Muscle layer of colon (tissue), 2 donors: ENCODE results near the gene ALKBH5.

Experiments used
- H3K27ac ChIP-seq: one replicate; pipeline ENCODE4 v1.7.0; 2013; ENCODE audit warnings: low read depth, mild to moderate bottlenecking, low read length, moderate library complexity
- H3K27me3 ChIP-seq, 2 donors: one replicate each; pipeline ENCODE4 v1.7.0; 2013; ENCODE audit warnings: low read length in 2 of 2, mild to moderate bottlenecking in 2 of 2; ENCODE audit not compliant: insufficient read depth in 2 of 2, control insufficient read depth in 1 of 2
- H3K36me3 ChIP-seq: one replicate; pipeline ENCODE4 v1.7.0; 2013; ENCODE audit warnings: mild to moderate bottlenecking, low read length; ENCODE audit not compliant: insufficient read depth
- H3K4me1 ChIP-seq: one replicate; pipeline ENCODE4 v1.7.0; 2013; ENCODE audit warnings: mild to moderate bottlenecking, low read length; ENCODE audit not compliant: insufficient read depth
- H3K4me3 ChIP-seq, 2 donors: one replicate each; pipeline ENCODE4 v1.7.0; 2013; ENCODE audit warnings: low read length in 2 of 2, low read depth in 1 of 2, mild to moderate bottlenecking in 1 of 2, moderate library complexity in 1 of 2
- H3K9ac ChIP-seq: one replicate; pipeline ENCODE4 v1.7.0; 2013; ENCODE audit warnings: low read length
- H3K9me3 ChIP-seq: one replicate; pipeline ENCODE4 v1.7.0; 2013; ENCODE audit warnings: mild to moderate bottlenecking, low read length
- donor health status: abdominal sarcoma.
- donor health status: Adenocarcinoma of cecum.

The ALKBH5 gene

DNA sequence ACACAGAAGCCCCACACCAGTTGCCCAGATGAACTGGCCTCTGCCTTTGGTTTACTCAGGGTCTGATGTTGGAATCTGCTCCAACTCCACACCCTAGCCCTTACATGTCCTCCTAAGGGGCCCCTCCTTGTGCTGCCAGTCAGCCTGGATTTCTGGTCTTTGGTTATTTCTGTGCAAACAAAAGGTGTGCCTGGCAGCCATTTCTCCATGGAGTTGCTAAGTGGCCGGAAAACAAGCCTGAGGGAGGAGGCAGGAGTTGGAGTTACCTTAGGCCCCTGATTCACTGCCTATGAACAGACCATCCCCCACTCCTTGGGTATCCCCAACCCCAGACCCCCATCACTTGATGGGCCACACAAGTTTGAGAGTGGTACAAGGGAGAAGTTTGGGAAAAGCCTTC, 4.4 kb upstream of the ALKBH5 start:
- Histone ChIP-seq H3K9me3 (no peaks in the 10 kb centered on the region), H3K4me1 (peaks cover 8% of the 10 kb centered on the region), H3K4me3 (no peak overlapping the region), H3K36me3 (no peaks in the 10 kb centered on the region), H3K27me3 (no peaks in the 10 kb centered on the region), H3K27ac (no peak overlapping the region), H3K9ac (no peak overlapping the region)

DNA sequence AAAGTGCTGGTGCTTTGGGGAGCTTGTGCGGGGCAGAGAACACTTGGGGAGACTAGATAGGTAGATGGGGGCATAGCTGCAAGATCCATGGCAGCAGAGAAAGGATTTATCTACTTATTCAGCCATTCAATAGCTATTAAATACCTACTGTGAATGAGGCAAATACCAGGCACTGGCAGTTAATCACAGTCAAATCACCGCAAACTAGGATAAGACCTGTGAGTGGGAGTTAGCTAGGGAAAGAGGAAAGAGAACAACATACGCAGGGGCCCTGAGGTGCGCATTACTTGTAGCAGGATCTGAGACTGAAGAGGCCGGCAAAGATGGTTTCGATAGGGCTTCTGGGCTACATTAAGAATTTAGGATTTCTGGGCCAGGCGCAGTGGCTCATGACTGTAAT, 3.8 kb upstream of the ALKBH5 start:
- H3K9me3 ChIP-seq: no peaks in the 10 kb centered on the region
- peaks cover 8% of the 10 kb centered on the region for H3K4me1 ChIP-seq
- no peaks in the 10 kb centered on the region for H3K27me3 ChIP-seq
- no peak overlapping the region for H3K4me3 ChIP-seq
- no peaks in the 10 kb centered on the region for H3K36me3 ChIP-seq
- H3K9ac ChIP-seq: no peak overlapping the region
- no peak overlapping the region for H3K27ac ChIP-seq

DNA sequence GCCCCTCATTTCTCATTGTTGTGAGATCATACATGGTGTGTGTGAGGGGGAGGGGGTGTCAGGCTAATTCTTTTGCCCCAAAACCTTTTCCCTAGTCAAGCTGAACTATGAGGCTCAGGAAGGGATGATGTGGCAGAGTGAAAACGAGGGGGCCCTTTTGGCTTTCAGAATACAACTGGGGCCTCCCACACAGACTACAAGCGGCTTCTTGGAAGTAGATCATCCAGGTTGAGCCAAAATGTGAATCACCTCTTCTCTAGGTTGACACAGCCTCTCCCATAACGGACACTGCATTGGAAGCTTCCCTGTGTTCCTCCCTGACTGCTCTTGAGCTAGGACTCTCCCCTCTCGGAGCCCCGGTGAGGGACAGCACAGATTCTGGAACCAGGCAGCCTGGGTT, 2.3 kb upstream of the ALKBH5 start:
- Histone ChIP-seq H3K9ac (no peak overlapping the region), H3K9me3 (no peaks in the 10 kb centered on the region), H3K4me3 (no peak overlapping the region), H3K4me1 (peaks cover 18% of the 10 kb centered on the region), H3K36me3 (no peaks in the 10 kb centered on the region), H3K27me3 (no peaks in the 10 kb centered on the region), H3K27ac (no peak overlapping the region)

DNA sequence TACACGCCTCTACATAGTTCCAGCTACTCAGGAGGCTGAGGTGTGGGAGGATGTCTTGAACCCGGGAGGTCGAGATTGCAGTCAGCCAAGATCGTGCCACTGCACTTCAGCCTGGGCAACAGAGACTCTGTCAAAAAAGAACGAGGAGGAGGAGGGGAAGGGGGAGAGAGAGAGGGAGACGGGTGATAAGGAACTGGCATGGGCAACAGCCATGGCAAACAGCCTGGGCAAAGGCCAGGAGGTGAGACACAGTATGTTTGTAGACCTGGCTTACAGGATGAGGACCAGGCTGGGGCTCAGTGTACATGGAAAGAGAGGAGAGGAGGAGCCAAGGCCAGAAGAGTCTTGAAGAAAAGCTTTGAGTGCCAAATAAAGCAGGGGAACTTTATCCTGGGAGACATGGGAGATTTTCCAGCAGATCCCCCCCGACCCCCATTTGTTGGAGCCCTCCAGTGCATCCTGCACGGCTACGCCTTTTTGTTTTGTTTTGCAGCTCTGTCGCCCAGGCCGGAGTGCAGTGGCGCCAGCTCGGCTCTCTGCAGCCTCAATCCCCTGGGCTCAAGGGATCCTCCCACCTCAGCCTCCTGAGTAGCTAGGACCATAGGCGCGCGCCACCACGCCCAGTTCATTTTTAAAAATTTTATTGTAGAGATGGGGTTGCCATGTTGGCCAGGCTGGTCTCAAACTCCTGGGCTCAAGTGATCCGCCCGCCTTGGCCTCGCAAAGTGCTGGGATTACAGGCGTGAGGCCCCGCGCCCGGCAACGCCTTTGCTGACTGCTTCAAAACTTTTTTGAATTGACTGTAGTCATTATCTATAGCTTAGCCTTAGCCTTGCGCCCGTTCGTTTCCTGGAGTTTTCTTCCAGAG, 1.3 kb upstream of the ALKBH5 start:
- Histone ChIP-seq H3K27ac (peak overlapping the region; percentile 92), H3K4me1 (peaks cover 28% of the 10 kb centered on the region), H3K9me3 (no peaks in the 10 kb centered on the region), H3K27me3 (no peaks in the 10 kb centered on the region), H3K9ac (peak overlapping the region; percentile 15), H3K4me3 (peak overlapping the region; percentile 72 to 79), H3K36me3 (no peaks in the 10 kb centered on the region)

DNA sequence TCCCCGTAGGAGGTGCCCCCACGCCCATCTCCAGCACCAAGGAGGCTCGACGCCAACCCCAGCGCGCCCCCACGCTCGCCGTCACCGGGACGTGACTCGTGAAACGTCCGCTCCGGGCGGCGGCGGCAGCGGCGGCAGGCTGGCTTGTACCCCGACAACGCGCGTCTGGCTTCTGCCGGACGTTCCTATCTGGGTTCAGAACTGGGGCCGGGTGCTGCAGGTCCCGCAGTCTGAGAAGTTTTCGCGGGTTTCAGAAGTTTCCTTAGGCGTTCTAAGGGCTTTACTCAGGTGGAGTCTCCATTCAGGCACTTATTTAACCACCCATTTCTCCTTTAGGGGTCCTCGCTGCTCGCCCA, 672 bp upstream of the ALKBH5 start:
- Histone ChIP-seq H3K27me3 (no peaks in the 10 kb centered on the region), H3K4me3 (peak overlapping the region; percentile 72 to 79), H3K27ac (peak overlapping the region; percentile 92), H3K36me3 (peaks cover 5% of the 10 kb centered on the region), H3K9me3 (no peaks in the 10 kb centered on the region), H3K9ac (peak overlapping the region; percentile 15), H3K4me1 (peaks cover 34% of the 10 kb centered on the region)

DNA sequence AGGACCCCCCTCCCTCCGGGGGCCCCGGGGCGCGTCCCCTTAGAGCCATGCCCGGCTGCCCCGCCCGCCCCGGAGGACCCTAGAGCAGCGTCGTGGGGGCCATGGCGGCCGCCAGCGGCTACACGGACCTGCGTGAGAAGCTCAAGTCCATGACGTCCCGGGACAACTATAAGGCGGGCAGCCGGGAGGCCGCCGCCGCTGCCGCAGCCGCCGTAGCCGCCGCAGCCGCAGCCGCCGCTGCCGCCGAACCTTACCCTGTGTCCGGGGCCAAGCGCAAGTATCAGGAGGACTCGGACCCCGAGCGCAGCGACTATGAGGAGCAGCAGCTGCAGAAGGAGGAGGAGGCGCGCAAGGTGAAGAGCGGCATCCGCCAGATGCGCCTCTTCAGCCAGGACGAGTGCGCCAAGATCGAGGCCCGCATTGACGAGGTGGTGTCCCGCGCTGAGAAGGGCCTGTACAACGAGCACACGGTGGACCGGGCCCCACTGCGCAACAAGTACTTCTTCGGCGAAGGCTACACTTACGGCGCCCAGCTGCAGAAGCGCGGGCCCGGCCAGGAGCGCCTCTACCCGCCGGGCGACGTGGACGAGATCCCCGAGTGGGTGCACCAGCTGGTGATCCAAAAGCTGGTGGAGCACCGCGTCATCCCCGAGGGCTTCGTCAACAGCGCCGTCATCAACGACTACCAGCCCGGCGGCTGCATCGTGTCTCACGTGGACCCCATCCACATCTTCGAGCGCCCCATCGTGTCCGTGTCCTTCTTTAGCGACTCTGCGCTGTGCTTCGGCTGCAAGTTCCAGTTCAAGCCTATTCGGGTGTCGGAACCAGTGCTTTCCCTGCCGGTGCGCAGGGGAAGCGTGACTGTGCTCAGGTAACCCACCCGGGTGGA, 759 bp downstream of the ALKBH5 start:
- peak overlapping the region; percentile 72 to 79 for H3K4me3 ChIP-seq
- peak overlapping the region; percentile 67 for H3K9ac ChIP-seq
- no peaks in the 10 kb centered on the region for H3K27me3 ChIP-seq
- H3K27ac ChIP-seq: peak overlapping the region; percentile 92
- H3K36me3 ChIP-seq: peaks cover 12% of the 10 kb centered on the region
- H3K4me1 ChIP-seq: peaks cover 46% of the 10 kb centered on the region
- no peaks in the 10 kb centered on the region for H3K9me3 ChIP-seq

DNA sequence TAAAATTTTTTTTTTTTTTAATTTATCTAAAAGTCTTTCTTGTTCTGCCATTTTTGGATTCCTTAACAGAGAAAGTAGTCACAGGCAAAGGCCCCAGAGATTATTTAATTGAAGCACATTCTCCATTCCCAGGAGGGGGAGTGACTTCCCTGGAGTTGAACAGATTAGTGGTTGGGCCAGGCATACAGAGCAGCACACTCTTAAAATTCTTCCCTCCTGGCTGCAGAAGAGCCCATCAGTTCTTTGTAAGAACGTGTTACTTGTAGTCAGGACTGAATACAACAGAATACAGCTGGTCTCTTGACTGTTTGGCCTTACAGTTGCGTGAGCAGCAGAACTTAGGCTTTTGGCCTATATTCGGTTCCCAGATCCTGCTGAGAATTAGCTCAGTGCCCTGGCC, 1.8 kb downstream of the ALKBH5 start:
- Histone ChIP-seq H3K27me3 (no peaks in the 10 kb centered on the region), H3K9ac (peak overlapping the region; percentile 67), H3K27ac (peak overlapping the region; percentile 92), H3K4me1 (peaks cover 56% of the 10 kb centered on the region), H3K4me3 (peak overlapping the region; percentile 72 to 79), H3K36me3 (peaks cover 19% of the 10 kb centered on the region), H3K9me3 (no peaks in the 10 kb centered on the region)

DNA sequence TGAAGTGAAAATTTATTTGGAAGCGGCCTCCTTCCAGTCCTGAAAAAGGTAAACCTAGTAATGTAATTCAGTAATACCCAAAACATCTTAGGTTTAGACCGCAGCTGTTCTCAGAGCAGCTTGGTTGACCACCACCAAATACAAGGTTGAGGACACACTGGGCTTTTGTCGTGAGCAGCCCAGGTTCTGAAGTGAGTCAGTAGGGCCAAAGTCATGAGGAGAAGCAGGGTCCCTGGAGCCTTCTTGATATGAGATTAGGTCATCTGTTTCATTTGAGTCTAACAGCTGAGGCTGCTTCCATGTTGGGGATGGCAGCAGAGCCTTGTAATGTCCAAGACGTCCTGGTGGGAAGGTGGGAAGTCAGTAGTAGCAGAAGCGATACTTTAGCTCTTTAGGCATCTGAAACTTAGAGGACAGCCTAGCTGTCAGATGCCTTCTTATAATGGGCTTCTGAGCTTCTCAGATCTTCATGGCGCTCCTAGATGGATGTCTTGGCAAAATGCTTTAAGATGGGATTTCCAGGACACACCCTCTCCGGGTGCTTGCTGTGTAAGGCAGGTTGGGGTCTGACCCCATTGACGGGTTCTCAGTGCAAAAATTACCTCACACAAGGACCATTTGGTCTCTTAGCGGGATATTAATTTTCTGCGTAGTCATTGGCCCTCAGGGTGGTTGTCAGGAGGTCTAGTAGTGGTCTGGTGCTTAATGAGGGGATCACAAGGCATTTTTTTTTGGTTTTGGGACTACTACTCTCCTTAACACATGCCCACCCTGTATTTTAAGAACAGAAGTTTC, 2.4 kb downstream of the ALKBH5 start:
- Histone ChIP-seq H3K9me3 (no peaks in the 10 kb centered on the region), H3K27me3 (no peaks in the 10 kb centered on the region), H3K9ac (peak overlapping the region; percentile 67), H3K27ac (peak overlapping the region; percentile 92), H3K4me1 (peaks cover 63% of the 10 kb centered on the region), H3K36me3 (peaks cover 19% of the 10 kb centered on the region), H3K4me3 (peak overlapping the region; percentile 72 to 79)

DNA sequence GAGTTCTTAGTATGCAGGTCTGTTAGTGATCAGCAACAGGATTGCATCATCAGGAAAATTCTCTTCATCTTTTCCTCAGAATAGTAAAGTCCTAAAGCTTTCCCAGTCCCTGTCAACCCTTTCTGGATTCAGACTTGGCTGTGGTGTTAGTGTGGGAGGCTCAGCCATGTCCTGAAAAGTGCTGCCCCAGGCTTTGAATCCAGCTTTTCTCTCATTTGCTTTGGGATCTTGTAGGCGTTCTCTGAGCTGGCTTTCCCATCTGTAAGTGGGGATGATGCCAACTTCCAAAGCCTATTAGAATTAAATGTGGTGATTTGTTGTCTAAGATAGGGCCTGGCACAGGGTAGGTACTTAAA, 3.0 kb downstream of the ALKBH5 start:
- H3K36me3 ChIP-seq: peaks cover 19% of the 10 kb centered on the region
- H3K27ac ChIP-seq: peak overlapping the region; percentile 78
- peaks cover 68% of the 10 kb centered on the region for H3K4me1 ChIP-seq
- peak overlapping the region; percentile 67 for H3K9ac ChIP-seq
- H3K4me3 ChIP-seq: peak overlapping the region; percentile 72 to 79
- H3K27me3 ChIP-seq: no peaks in the 10 kb centered on the region
- H3K9me3 ChIP-seq: no peaks in the 10 kb centered on the region

DNA sequence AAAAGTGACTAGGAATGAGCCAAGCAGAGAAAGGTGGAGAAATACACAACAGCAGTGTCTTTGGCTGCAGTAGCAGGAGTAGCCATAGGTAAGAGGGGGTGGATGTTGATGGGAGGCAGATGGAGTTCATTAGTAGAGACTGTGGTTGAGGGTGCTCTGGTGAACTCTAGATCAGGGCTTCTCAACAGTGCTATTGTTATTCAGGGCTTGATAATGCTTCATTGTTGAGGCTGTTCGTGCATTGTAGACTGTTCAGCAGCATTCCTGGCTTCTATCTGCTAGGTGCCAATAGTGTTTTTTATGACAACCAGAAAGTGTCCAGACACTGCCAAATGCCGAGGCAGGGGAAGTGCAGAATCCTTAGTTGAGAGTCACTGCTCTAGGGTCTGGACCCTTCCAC, 3.6 kb downstream of the ALKBH5 start:
- Histone ChIP-seq H3K27me3 (no peaks in the 10 kb centered on the region), H3K27ac (peak overlapping the region; percentile 78), H3K36me3 (peaks cover 19% of the 10 kb centered on the region), H3K4me1 (peaks cover 70% of the 10 kb centered on the region), H3K4me3 (peak overlapping the region; percentile 45 to 72), H3K9me3 (no peaks in the 10 kb centered on the region), H3K9ac (peak overlapping the region; percentile 67)
